NCI-H2171 (cell line): ENCODE results near the gene AKR7A2.
"Not testable (repeated sequence)": the region's sequence is repeated elsewhere in the genome, so short reads cannot be mapped to it uniquely, and the experiment has no call there.

Experiments used
- DNase-seq: peaks from one replicate; lab custom pipeline; 2025; lab: John Stamatoyannopoulos, UW

The AKR7A2 gene

GRCh38 chr1:19306941-19307340 lies 5.0 kb downstream of the AKR7A2 start:
- no peak for DNase-seq

DNA sequence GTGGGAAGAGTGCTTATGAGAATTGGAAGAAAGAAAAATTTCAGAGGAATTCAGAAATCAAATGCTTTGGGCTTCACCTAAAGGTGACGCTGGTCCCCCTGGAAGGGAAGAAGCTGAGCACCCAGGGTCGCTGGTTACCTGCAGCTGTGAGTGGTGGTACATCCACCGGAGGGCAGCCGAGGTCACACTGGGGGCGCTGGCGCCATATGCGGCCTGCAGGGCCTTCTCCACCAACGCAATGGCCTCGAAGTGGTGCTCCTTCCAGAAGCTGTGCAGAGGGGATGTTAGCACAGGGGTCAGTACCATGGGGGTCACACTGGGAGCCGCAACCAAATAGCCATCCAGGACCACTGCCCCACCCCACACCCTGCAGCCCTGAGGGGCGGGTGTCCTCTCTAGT lies 6.1 kb downstream of the AKR7A2 start:
- DNase-seq, result no peak

DNA sequence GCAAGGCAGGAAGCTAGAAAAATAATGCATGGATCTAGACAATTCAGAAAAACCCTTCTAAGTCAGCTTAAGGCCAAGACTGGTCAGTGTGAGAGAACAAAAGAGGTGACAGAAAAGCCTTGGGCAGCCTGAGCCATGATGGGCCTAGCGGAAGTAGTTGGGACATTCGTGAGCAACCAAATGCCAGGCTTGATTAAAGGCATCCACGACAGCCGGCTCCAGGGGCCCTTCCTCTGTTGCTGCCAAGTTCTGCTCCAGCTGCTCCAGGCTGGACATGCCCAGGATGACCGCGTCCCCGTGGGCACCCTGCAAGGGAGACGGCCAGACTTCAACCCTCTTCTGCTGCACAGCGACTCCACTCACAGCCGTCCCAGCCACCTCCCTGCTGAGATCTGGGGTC lies 7.9 kb downstream of the AKR7A2 start:
- not testable (repeated sequence) for DNase-seq

DNA sequence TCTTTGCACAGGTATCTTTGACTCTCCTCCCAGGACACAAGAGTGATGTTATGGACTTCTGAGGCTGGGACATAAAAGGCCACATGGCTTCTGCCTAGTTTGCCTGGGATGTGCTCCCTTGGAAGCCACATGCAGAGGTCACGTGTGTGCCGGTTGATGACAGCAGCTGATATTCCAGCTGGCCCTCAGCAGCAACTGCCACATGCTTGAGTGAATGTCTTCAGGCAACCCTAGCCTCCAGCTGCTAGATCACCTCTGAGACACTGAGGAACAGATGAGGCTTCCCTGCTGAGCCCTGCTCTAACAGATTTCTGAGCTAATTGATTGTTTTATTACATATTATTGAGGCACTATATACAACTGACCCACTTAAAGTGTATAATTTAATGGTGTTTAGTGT lies 11.7 kb downstream of the AKR7A2 start:
- DNase-seq, result peak; percentile 86

DNA sequence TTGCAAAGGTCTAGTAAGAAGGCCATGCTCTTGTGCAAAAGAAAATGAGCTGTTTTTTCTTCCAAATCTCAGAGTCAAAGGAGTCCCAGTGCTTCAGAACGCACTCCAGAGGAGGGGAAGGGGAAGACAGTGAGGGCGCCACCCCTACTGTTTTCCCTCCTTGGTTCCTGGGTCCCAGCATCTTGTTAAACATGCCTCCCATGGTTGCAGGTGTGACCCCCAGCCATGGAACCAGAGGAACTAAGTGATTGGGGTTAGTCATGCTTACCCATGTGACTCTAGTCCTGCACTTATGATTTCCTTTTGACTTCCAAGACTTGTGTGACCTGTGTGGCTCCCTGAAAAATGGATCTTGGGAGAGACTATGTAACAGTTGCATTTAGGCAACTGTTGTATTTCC lies 17.3 kb downstream of the AKR7A2 start:
- no peak for DNase-seq

- no peak for DNase-seq
Observed at GRCh38 chr1:19289244-19289643, 22.7 kb downstream of the AKR7A2 start.

GRCh38 chr1:19288324-19289241 lies 23.4 kb downstream of the AKR7A2 start, which contains the start of gene AKR7A3:
Gene AKR7A3 (minus strand): TSS chr1:19288770. CDS start chr1:19288709, 61 bp downstream.
- DNase-seq, result not testable (repeated sequence)

DNA sequence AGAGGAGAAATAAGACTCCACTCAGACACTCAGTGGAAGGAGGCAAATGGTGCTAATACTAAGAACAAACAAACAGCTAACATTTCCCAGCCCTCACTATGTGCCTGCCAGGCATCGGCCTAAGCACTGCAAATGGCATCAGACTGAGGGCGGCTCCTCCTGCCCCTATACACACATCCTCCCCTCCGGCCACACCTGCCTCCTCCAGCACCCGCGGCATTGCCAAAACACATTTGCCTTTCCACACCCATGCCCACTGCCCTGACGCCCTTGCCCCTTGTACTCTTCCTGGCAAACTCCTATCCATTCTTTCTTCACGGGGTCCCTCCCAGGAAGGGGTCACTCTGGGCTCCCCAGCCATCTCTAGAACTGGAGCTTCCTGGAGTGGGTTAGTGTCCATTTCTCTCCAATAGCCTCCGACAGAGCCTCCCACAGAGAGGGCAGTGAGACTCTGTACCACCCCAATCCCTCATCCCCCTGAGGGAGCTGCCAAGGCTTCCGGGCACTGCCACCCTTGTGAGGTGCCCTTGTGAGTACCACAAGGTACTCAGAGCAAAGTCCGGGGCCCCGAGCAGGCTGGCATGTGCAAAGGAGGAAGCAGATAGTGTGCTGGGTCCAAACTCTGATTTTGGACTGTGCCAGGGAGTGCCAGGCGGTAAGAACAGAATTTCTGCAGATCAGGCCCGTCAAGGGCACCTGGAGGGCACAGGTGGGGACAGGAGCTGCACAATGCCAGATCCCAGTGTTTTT lies 24.3 kb downstream of the AKR7A2 start:
- DNase-seq, result no peak

DNA sequence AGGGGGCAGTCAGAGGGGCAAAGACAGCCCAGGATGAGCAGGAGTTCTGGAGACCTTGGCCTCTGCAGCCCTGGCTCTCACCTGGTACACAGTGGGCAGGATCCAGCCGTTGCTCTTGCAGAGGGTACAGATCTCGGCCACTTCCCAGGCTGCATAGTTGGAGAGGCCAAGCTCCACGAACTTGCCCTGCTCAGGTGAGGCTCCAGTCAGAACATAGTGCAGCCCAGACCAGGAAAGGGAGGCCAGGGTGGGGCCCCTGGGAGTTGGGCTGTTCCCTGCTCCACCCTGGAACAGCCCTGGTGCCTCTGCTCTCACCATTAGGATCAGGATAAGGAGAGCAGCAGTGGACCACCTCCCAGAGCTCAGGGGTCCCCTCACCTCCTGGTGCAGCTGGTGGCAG lies 26.1 kb downstream of the AKR7A2 start:
- DNase-seq, result not testable (repeated sequence)

DNA sequence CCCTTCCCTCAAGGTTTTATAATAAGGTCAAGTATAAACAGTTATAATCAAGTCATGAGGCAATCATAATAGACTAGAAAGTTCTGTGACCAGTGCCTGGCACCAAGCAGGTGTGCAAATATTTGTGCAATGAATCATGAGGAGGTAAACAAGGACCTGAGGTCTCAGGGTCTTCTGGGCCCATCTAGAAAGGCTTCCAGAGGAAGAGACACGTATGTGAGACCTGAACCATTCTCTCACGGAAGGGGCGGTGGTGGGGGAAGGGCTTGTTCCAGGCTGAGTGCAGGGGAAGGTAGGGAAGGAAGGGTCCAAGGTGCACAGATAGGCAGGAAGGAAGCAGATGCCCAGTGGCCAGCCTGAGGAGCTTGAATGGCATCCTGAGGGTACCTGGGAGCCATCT lies 26.6 kb downstream of the AKR7A2 start:
- not testable (repeated sequence) for DNase-seq

GRCh38 chr1:19284881-19285280 lies 27.1 kb downstream of the AKR7A2 start:
- DNase-seq, result no peak

DNA sequence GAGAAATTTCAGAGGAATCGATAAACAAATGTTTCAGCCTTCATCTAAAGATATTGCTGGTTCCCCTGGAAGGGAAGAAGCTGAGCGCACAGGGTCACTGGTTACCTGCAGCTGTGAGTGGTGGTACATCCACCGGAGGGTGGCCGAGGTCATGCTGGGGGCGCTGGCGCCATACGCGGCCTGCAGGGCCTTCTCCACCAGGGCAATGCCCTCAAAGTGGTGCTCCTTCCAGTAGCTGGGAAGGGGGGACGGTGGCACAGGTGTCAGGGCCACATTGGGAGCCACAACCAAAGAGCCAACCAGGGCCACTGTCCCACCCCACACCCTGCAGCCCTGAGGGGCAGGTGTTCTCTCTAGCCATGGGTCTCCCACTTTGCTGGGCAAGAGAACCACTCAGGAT lies 28.1 kb downstream of the AKR7A2 start:
- DNase-seq, result no peak

DNA sequence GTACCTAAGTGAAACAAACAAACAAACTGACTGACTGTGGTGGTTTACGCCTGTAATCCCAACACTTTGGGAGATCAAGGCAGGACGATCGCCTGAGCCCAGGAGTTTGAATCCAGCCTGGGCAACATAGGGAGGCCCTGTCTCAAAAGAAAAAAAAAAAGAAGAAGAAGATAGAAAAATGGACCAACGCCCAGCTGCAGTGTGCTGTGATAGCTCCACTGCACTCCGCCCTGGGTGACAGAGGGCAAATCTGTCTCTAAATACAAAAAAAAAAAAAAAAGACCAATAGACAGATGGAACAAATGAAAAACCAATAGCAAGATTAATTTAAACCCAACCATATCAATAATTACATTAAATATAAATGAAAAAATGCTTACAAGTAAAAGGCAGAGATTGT lies 37.3 kb downstream of the AKR7A2 start:
- no peak for DNase-seq

GRCh38 chr1:19273844-19274531 lies 38.0 kb downstream of the AKR7A2 start:
- DNase-seq, result not testable (repeated sequence)

DNA sequence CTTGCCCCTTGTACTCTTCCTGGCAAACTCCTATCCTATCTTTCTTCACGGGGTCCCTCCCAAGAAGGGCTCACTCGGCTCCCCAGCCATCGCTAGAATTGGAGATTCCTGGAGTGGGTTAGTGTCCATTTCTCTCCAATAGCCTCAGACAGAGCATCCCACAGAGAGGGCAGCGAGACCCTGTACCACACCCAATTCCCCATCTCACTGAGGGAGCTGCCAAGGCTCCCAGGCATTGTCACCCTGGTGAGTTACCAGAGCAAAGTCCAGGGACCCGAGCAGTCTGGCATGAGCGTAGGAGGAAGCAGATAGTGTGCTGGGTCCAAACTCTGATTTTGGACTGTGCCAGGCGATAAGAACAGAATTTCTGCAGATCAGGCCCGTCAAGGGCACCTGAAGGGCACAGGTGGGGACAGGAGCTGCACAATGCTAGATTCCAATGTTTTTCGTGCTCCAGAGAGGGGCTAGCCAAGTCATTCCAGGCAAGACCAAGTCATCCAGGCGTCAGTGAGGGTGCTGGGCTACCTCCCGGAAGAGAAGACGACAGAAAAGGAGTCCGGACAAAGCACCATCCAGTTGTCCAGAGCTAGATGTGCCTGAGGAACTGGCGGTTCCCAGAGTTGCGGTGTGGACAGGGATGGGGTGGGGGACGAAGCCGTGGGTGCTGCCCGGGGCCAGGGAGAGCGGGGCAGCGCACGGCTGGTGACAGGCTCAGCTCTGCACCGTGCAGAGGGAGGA lies 38.7 kb downstream of the AKR7A2 start:
- no peak for DNase-seq

GRCh38 chr1:19272064-19272463 lies 39.9 kb downstream of the AKR7A2 start:
- DNase-seq, result no peak

- not testable (repeated sequence) for DNase-seq
Observed at GRCh38 chr1:19270343-19270730, 41.6 kb downstream of the AKR7A2 start.

DNA sequence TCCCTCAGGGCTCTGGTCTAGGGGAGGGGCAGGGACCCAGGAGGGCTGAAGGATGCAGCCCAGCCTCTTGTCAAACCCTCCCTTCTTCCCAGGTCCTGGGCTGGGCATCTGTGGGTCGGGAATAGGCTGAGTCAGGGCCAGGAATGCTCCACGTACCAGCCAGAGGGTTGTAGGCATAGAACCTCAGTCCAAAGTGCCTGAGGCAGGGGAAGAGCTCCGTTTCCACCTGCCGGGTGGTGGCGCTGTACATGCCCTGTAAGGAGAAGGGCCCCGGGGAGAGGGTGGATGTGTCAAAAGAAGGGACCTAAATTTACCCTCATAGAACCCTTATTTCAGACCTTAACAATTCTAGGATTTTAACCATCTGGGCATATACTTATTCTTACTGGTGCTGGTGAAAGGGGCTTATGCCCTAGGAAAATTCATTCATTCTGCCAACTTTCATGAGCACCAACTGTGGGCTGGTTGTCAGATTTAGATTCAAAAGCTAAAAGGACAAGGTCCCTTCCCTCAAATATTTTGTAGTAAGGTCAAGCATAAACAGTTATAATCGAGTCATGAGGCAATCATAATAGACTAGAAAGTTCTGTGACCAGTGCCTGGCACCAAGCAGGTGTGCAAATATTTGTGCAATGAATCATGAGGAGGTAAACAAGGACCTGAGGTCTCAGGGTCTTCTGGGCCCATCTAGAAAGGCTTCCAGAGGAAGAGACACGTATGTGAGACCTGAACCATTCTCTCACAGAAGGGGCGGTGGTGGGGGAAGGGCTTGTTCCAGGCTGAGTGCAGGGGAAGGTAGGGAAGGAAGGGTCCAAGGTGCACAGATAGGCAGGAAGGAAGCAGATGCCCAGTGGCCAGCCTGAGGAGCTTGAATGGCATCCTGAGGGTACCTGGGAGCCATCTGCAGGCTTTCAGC lies 42.3 kb downstream of the AKR7A2 start:
- DNase-seq, result not testable (repeated sequence)

DNA sequence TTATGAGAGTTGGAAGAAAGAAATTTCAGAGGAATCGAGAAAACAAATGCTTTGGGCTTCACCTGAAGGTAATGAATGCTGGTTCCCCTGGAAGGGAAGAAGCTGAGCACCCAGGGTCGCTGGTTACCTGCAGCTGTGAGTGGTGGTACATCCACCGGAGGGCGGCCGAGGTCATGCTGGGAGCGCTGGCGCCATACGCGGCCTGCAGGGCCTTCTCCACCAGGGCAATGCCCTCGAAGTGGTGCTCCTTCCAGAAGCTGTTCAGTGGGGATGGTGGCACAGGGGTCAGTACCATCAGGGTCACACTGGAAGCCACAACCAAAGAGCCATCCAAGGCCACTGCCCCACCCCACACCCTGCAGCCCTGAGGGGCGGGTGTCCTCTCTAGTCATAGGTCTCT lies 43.5 kb downstream of the AKR7A2 start:
- no peak for DNase-seq

- DNase-seq, result no peak
Observed at GRCh38 chr1:19262744-19263143, 49.2 kb downstream of the AKR7A2 start.

GRCh38 chr1:19262047-19262446 lies 49.9 kb downstream of the AKR7A2 start:
- DNase-seq, result no peak
